H1 (cell line): ENCODE results near the gene FBXW8. TPM values are rescaled to one million over a fixed set of nuclear protein-coding genes. Genes with fewer than 3 reads are reported as not detected.
A peak's percentile ranks its signal among the peaks of the same experiment; 100 is the strongest.

Experiments used
- CTCF ChIA-PET: fragments of 300-600 bp; sonication (Branson Sonifier 250); formaldehyde crosslinking; loops from one replicate; lab custom pipeline; 2021; ENCODE audit not compliant: partially characterized antibody; lab: Charles Lee
- POLR2A ChIA-PET: fragments of 300-600 bp; sonication (Branson Sonifier 250); formaldehyde crosslinking; loops from one replicate; lab custom pipeline; 2021; ENCODE audit warnings: inconsistent platforms; ENCODE audit not compliant: partially characterized antibody; lab: Charles Lee
- DNase-seq, 2 experiments: peaks; one replicate each; pipeline versions ENCODE4 v3.0.0 to v3.0.0-alpha.2; 2010 to 2022; ENCODE audit warnings: low spot score in 2 of 2, low read depth in 1 of 2, mixed read lengths in 1 of 2
- FAIRE-seq: peaks from 2 replicates; lab custom pipeline; 2011; peaks lifted over from hg19 to GRCh38; lab: Jason Lieb, UNC
- H2AFZ ChIP-seq: 2 replicates; pipeline ENCODE4 v1.8.1; 2012; ENCODE audit warnings: low read length, inconsistent platforms
- H2AK5ac ChIP-seq: 2 replicates; pipeline ENCODE4 v1.6.1; 2013; ENCODE audit warnings: low read depth, low read length
- H2BK120ac ChIP-seq: replicated peaks from 2 replicates; pipeline ENCODE3; 2013; ENCODE audit warnings: low read depth, low read length, inconsistent platforms
- H2BK12ac ChIP-seq: 2 replicates; pipeline ENCODE4 v1.6.1; 2013; ENCODE audit warnings: low read depth, low read length
- H2BK15ac ChIP-seq: 2 replicates; pipeline ENCODE4 v1.6.1; 2013; ENCODE audit warnings: low read length
- H2BK20ac ChIP-seq: 2 replicates; pipeline ENCODE4 v1.6.1; 2013; ENCODE audit warnings: low read length
- H2BK5ac ChIP-seq: 2 replicates; pipeline ENCODE4 v1.6.1; 2013; ENCODE audit warnings: low read depth, low read length
- H3K14ac ChIP-seq: 2 replicates; pipeline ENCODE4 v1.6.1; 2013; ENCODE audit warnings: inconsistent platforms; ENCODE audit not compliant: insufficient read length
- H3K18ac ChIP-seq: 2 replicates; pipeline ENCODE4 v1.6.1; 2013; ENCODE audit warnings: low read length; ENCODE audit errors: extremely low read depth
- H3K23ac ChIP-seq: 2 replicates; pipeline ENCODE4 v1.6.1; 2013; ENCODE audit warnings: inconsistent platforms; ENCODE audit not compliant: insufficient read length
- H3K23me2 ChIP-seq: 2 replicates; pipeline ENCODE4 v1.6.1; 2013; ENCODE audit warnings: low read depth, low read length
- H3K27ac ChIP-seq: 2 replicates; pipeline ENCODE4 v1.6.1; 2011; ENCODE audit warnings: low read depth, low read length, inconsistent platforms
- H3K27me3 ChIP-seq, 4 experiments: replicated peaks in 1 of 4; 1 replicate in 1 of 4; 2 replicates in 3 of 4; pipeline versions ENCODE4 v1.6.1 to v1.8.1; 2011 to 2013; ENCODE audit warnings: low read length in 3 of 4, mild to moderate bottlenecking in 3 of 4, inconsistent platforms in 2 of 4, mixed read lengths in 2 of 4, moderate library complexity in 1 of 4; ENCODE audit not compliant: control insufficient read depth in 3 of 4, insufficient read depth in 3 of 4; ENCODE audit errors: extremely low read depth in 1 of 4
- H3K36me3 ChIP-seq, 4 experiments: 2 replicates each; pipeline versions ENCODE4 v1.6.1 to v1.8.1; 2011 to 2013; ENCODE audit warnings: mild to moderate bottlenecking in 4 of 4, low read length in 3 of 4, moderate library complexity in 2 of 4, control low read depth in 1 of 4, inconsistent platforms in 1 of 4; ENCODE audit not compliant: insufficient read depth in 4 of 4, control insufficient read depth in 2 of 4
- H3K4ac ChIP-seq: replicated peaks from 2 replicates; pipeline ENCODE3; 2013; ENCODE audit warnings: low read length, low read depth, mixed read lengths, inconsistent platforms; ENCODE audit not compliant: insufficient read length
- H3K4me1 ChIP-seq, 4 experiments: replicated peaks in 1 of 4; 1 replicate in 1 of 4; 2 replicates in 3 of 4; pipeline versions ENCODE4 v1.6.1 to v1.8.1; 2011 to 2013; ENCODE audit warnings: low read length in 3 of 4, inconsistent platforms in 2 of 4, mixed read lengths in 1 of 4; ENCODE audit not compliant: insufficient read depth in 4 of 4, control insufficient read depth in 3 of 4
- H3K4me2 ChIP-seq, 2 experiments: 2 replicates each; pipeline versions ENCODE4 v1.6.1 to v1.8.1; 2011 to 2013; ENCODE audit warnings: low read depth in 2 of 2, low read length in 2 of 2, control low read depth in 1 of 2, inconsistent platforms in 1 of 2, mild to moderate bottlenecking in 1 of 2; ENCODE audit not compliant: insufficient read depth in 1 of 2
- H3K4me3 ChIP-seq, 4 experiments: fragments of 200-600, 300-600 bp in 1 of 4; sonication (generic), shearing (Covaris generic), sonication (Bioruptor Twin) in 1 of 4; 2 replicates each; pipeline versions ENCODE4 v1.5.1 to v1.8.1; 2011 to 2016; ENCODE audit warnings: low read length in 4 of 4, low read depth in 3 of 4, control low read depth in 2 of 4, inconsistent platforms in 2 of 4, mild to moderate bottlenecking in 2 of 4, mixed read lengths in 1 of 4, moderate library complexity in 1 of 4; ENCODE audit not compliant: insufficient read depth in 2 of 4; ENCODE audit errors: extremely low read depth in 1 of 4
- H3K56ac ChIP-seq: replicated peaks from 2 replicates; pipeline ENCODE3; 2013; ENCODE audit warnings: low read depth, mild to moderate bottlenecking, mixed read lengths, low read length, inconsistent platforms; ENCODE audit not compliant: insufficient read length
- H3K79me1 ChIP-seq: 2 replicates; pipeline ENCODE4 v1.6.1; 2013; ENCODE audit warnings: low read depth, low read length, control low read depth
- H3K79me2 ChIP-seq, 2 experiments: 2 replicates each; pipeline versions ENCODE4 v1.6.1 to v1.8.1; 2012 to 2013; ENCODE audit warnings: low read length in 2 of 2, mild to moderate bottlenecking in 2 of 2, inconsistent platforms in 1 of 2; ENCODE audit not compliant: insufficient read depth in 2 of 2, control insufficient read depth in 1 of 2
- H3K9ac ChIP-seq, 4 experiments: replicated peaks in 1 of 4; 1 replicate in 1 of 4; 2 replicates in 3 of 4; pipeline versions ENCODE4 v1.6.1 to v1.8.1; 2011 to 2013; ENCODE audit warnings: low read depth in 3 of 4, low read length in 3 of 4, control low read depth in 2 of 4, mild to moderate bottlenecking in 2 of 4, moderate library complexity in 2 of 4, inconsistent platforms in 1 of 4; ENCODE audit errors: extremely low read depth in 1 of 4
- H3K9me3 ChIP-seq, 2 experiments: 2 replicates each; pipeline versions ENCODE4 v1.6.1 to v1.8.1; 2012 to 2013; ENCODE audit warnings: mild to moderate bottlenecking in 2 of 2, moderate library complexity in 2 of 2, control low read depth in 1 of 2, inconsistent platforms in 1 of 2, low read depth in 1 of 2, low read length in 1 of 2, mixed read lengths in 1 of 2; ENCODE audit not compliant: insufficient read depth in 2 of 2
- H4K20me1 ChIP-seq, 2 experiments: replicated peaks in 1 of 2; 2 replicates each; pipeline versions ENCODE3 to v1.8.1; 2011 to 2013; ENCODE audit warnings: inconsistent platforms in 2 of 2, low read length in 2 of 2, mild to moderate bottlenecking in 1 of 2; ENCODE audit not compliant: insufficient read depth in 2 of 2, control insufficient read depth in 1 of 2
- H4K5ac ChIP-seq: 2 replicates; pipeline ENCODE4 v1.6.1; 2013; ENCODE audit warnings: low read length, low read depth, mixed read lengths, inconsistent platforms; ENCODE audit not compliant: insufficient read length
- H4K8ac ChIP-seq: 2 replicates; pipeline ENCODE4 v1.8.0; 2013; ENCODE audit warnings: mild to moderate bottlenecking, moderate library complexity, low read length, inconsistent platforms; ENCODE audit not compliant: insufficient read depth; ENCODE audit errors: extremely low read depth
- H4K91ac ChIP-seq: replicated peaks from 2 replicates; pipeline ENCODE3; 2013; ENCODE audit warnings: low read length, mixed read lengths, inconsistent platforms; ENCODE audit not compliant: insufficient read length
- GABPA ChIP-seq: IDR thresholded peaks from 2 replicates; pipeline ENCODE4 v1.6.1; 2011; ENCODE audit warnings: mild to moderate bottlenecking, low read length, moderate library complexity, borderline replicate concordance; ENCODE audit not compliant: insufficient read depth
- MAFK ChIP-seq: IDR thresholded peaks from 2 replicates; pipeline ENCODE4 v1.6.1; 2012; ENCODE audit warnings: low read depth, mild to moderate bottlenecking, improper control_type of control experiment, low read length
- POLR2AphosphoS5 ChIP-seq: IDR thresholded peaks from 2 replicates; pipeline ENCODE4 v1.6.1; 2011; ENCODE audit warnings: low read depth, low read length
- USF2 ChIP-seq: IDR thresholded peaks from 2 replicates; pipeline ENCODE4 v1.6.1; 2011; ENCODE audit warnings: low read length, improper control_type of control experiment
- WGBS, 2 experiments: shearing (Covaris generic) in 1 of 2; methylation state at CpG; one replicate each; pipeline versions ENCODE4 v1.1.6 to v1.1.7; 2013 to 2015; ENCODE audit warnings: low lambda C conversion rate in 2 of 2, mixed read lengths in 2 of 2, inconsistent platforms in 1 of 2, low coverage in 1 of 2, missing lambda C conversion rate in 1 of 2; ENCODE audit not compliant: insufficient replicate concordance in 2 of 2, insufficient coverage in 1 of 2, insufficient read length in 1 of 2; ENCODE audit errors: extremely low coverage in 1 of 2, missing lambda C conversion rate in 1 of 2; 5-methylcytosine and 5-hydroxymethylcytosine counted together
- polyA plus RNA-seq, 7 experiments: library from polyadenylated mRNA; depleted of rRNA in 3 of 7; stranded (reverse) in 5 of 7; unstranded in 2 of 7; fragments of >200 nt in 5 of 7; fragments of 200-250 nt in 2 of 7; gene quantifications; 1 replicate in 5 of 7; 2 replicates in 1 of 7; 4 replicates in 1 of 7; pipeline versions ENCODE4 v1.2.1 to v1.2.3, GENCODE V29; 2011 to 2013; ENCODE audit warnings: missing spikeins in 2 of 7, mixed read lengths in 2 of 7
- total RNA-seq: library from RNA; stranded (reverse); fragmentation: NEBNext Ultra II Directional; extraction: Animal tissue kit (Norgen Biotek cat#: 25700); gene quantifications from 2 replicates; pipeline ENCODE4 v1.2.1, GENCODE V29; 2021

FBXW8 gene
- total and polyA plus RNA-seq, 2 of the 8 experiments (the other 6 are each of a cell fraction or from before 2014, with no cell fraction given) = 15.8 to 16.0 TPM

DNA sequence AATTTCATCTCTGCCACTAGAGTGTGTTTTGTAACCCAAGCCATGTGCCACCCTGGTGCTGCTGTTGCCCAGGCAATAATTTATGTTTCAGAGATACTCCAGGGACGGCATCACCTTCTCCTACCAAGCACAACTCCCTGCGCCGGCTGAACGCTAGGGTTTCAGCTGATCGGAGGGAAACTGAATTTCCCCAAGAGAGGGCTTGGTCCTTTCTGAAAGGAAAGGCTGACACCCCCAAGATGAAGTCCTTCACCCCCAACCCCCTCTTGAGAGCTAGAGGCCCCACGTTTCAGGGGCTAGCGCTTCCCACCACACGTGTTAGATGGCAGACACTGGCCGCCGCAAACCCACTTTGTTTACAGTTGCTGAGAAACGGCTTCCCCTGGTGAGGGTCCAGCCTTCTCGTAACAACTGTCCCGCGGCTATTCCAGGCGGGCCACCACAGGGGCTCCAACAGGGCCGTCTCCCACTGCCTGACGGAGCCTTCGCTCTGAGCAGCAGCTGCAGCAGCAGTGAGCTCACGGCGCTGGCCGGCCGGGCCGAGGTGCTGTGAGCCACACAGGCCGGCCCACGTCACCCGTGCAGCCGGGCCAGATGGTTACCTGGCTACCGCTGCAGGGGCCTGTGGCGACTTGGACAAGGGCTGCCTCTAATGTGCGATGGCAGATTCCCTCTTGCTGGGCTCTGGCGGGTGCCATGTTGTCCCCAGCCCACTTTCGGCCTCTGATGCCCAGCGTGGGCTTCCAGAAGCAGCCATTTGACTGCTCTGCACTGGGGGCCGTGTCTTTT is 122.0 kb downstream of the FBXW8 start:
- Histone ChIP-seq H4K20me1 (no peaks in the 10 kb centered on the region), H3K4me1 (peaks cover 0 to 10% (median 3%) of the 10 kb centered on the region in 4 experiments; a peak in 4 of 7 replicates), H3K56ac (no peak overlapping the region), H3K23me2 (no peaks in the 10 kb centered on the region), H3K23ac (no peak overlapping the region), H2BK20ac (no peak overlapping the region), H3K4me3 (no peak overlapping the region), H3K27me3 (no peaks in the 10 kb centered on the region), H4K5ac (no peak overlapping the region), H3K36me3 (peaks cover 0 to 5% (median 1%) of the 10 kb centered on the region in 4 experiments; a peak in 5 of 8 replicates), H3K18ac (no peak overlapping the region; the same call in 1 of the 2 replicates), H2AK5ac (no peak overlapping the region), H3K27ac (no peak overlapping the region), H2BK5ac (no peak overlapping the region), H3K4ac (peak overlapping the region; percentile 46), H3K79me1 (no peaks in the 10 kb centered on the region), H3K4me2 (no peak overlapping the region), H3K9ac (no peak overlapping the region), H4K8ac (peak overlapping the region; percentile 30; the same call in 1 of the 2 replicates), H3K14ac (no peak overlapping the region), H2BK15ac (no peak overlapping the region), H2AFZ (no peak overlapping the region), H3K9me3 (no peaks in the 10 kb centered on the region), H4K91ac (no peak overlapping the region), H2BK120ac (no peak overlapping the region), H3K79me2 (no peaks in the 10 kb centered on the region), H2BK12ac (no peak overlapping the region)
- FAIRE-seq (no peak), DNase-seq (no peak)
- ChIA-PET CTCF (interaction anchor here (0.9 to 6.4 kb wide), 12 partner anchors 8 to 103 kb away, joined by 3 to 60 read pairs (median 4); no protein-coding TSS in a partner anchor), POLR2A (interaction anchor here (0.6 to 1.7 kb wide), 4 partner anchors 8 to 88 kb away, joined by 4 to 6 read pairs (median 4); no protein-coding TSS in a partner anchor)
- 87% methylated on average over 34 of the region's 34 CpGs; no CpG with 5 or more reads in 1 of the 2 experiments for WGBS, 2 experiments
- TF ChIP-seq POLR2AphosphoS5 (no peak), USF2 (no peak), GABPA (0 out of 2 replicates have a peak, but pooled peaks have one; percentile 37), MAFK (no peak)
